ENCODE data around the gene CFAP73.
"Not testable (repeated sequence)": the region's sequence is repeated elsewhere in the genome, so short reads cannot be mapped to it uniquely, and the experiment has no call there.

The CFAP73 gene

GRCh38 chr12:113149361-113150150, at the start of gene CFAP73:
TSS of gene CFAP73 (plus strand) at chr12:113149724. CDS start at chr12:113149858, 134 bp downstream.
- DNase-seq (ENCODE audit: low read depth), result no peak

GRCh38 chr12:113099764-113100163, 49.8 kb upstream of the CFAP73 start:
- DNase-seq (ENCODE audit: low read depth), result no peak

- no peak for DNase-seq (ENCODE audit: low read depth)
Measured at GRCh38 chr12:113101751-113102150, 47.8 kb upstream of the CFAP73 start.

- DNase-seq (ENCODE audit: low read depth), result no peak
Measured at GRCh38 chr12:113102811-113103210, 46.7 kb upstream of the CFAP73 start.

DNA sequence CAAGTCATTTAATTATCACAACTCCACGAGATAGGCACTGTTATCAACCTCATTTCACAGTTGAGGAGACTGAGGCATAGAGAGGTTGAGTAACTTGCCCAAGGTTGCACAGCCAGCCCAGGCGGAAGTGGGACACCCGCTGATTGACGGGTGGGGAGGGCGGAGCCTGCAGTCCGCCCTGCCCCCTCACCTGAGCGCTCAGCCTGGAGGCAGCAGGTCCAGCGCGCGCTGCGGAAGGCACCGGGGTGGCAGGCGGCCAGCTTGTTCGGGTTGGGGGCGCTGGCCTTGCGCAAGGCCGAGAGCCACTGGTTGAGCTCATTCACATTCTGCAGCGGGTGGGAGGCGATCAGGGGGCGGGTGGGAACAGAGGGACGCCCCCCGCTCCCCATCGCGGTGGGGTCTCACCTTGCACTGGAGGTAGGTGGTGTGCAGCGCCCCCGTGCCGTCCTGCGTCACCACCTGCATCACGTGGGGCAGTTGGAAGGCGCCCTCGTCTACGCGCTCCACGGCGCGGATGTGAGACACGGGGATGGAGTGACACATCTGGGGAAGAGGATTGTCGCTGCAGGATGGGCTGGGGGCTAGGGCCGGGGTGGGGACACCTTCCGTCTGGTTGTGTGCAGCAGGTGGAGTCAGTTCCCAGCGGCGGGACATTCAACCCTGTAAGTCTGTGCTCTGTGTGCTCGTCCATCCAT, 45.6 kb upstream of the CFAP73 start:
- peak; percentile 71 for DNase-seq (ENCODE audit: low read depth)

- no peak for DNase-seq (ENCODE audit: low read depth)
Measured at GRCh38 chr12:113104953-113105510, 44.5 kb upstream of the CFAP73 start.

DNA sequence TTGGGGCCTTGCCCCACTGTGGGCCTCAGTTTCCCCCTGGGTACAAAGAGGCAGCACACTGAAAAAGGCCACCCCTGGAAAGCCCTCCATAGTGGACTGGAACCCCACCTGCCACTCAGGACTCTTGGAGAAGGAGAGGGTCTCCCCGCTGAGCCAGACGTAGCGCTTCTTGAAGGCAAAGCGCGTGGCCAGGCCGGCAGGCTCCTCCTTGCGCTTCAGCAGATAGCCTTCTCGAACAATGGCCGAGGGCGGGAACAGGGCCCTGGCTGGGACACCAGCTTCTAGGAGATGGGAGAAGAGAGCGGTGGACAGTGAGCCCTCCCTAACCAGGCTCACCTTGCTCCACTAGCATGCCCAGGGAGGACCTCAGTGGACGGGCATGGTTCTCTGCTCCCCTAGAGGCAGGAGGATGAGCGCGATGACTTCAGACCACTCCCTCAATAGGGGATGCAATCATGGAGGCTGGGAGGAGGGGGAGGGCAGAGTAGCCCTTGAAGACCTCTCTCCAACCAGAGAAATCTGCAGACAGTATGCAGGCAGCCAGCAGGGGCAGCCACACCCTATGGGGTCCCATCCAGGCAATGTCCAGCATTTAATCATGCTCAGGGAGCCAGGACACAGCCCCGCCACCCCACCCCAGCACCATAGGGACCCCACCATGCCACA, 43.8 kb upstream of the CFAP73 start:
- DNase-seq (ENCODE audit: low read depth), result no peak

DNA sequence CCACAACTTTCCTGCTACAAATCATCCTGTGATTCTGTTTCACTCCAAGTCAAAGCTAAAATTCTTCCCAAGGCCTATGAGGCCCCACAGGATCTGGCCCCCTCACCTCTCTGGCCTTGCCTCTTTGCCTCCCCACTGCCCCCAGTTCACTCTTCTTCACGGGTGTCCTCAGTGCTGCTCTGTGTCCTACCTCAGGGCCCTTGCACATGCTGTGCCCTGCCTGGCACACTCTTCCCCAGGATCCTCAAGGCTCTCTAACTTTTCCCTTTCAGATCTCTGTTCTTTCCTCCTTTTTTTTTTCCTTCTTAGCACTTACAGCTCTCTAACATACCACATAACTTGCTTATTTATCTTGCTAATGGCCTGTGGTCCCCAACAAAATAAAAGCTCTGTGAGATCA, 43.2 kb upstream of the CFAP73 start:
- DNase-seq (ENCODE audit: low read depth), result no peak

DNA sequence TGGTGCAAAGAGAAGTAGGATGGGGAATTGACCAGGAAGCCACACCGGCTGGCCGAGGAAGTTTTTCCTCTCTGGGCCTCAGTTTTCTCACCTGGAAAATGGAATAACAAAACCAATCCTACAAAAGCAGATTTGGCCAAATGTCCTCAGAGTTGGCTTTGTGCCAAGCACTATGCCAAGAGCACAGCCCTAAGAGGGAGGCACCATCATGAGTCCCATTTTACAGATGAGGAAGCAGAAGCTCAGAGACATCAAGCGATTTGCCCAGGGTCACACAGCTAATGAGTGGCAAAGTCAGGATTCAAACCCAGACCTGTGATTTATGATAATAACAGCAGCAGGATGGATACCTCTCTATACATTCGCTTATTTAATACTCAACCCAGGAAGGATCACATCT, 41.2 kb upstream of the CFAP73 start:
- DNase-seq (ENCODE audit: low read depth), result no peak

DNA sequence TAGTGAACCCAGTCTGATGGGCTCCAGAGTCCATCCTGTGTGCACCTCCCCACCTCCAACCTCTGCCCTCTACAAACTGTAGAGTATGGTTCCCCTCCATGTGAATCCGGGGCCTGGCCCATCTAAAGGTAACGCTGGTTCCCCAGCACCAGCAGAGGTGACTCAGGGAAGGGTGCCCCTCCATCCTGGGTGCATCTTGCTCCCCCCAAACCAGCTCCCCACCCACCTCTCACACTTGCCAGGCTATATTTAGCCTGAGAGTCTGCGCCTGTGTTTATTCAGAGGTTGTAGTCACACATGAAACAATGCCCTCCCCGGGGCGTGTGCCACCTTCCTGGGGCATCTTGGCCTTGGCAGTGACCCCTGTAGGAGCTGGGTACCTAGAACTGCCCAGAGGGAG, 40.2 kb upstream of the CFAP73 start:
- no peak for DNase-seq (ENCODE audit: low read depth)

GRCh38 chr12:113109872-113110599, 39.5 kb upstream of the CFAP73 start:
- no peak for DNase-seq (ENCODE audit: low read depth)

GRCh38 chr12:113111247-113111646, 38.3 kb upstream of the CFAP73 start:
- no peak for DNase-seq (ENCODE audit: low read depth)

- DNase-seq (ENCODE audit: low read depth), result no peak
Measured at GRCh38 chr12:113112043-113112899, 37.3 kb upstream of the CFAP73 start.

- DNase-seq (ENCODE audit: low read depth), result no peak
Measured at GRCh38 chr12:113113397-113113796, 36.1 kb upstream of the CFAP73 start.

- DNase-seq (ENCODE audit: low read depth), result no peak
Measured at GRCh38 chr12:113114447-113115178, 34.9 kb upstream of the CFAP73 start.

GRCh38 chr12:113115455-113116126, 33.9 kb upstream of the CFAP73 start:
- no peak for DNase-seq (ENCODE audit: low read depth)

GRCh38 chr12:113116875-113117274, 32.6 kb upstream of the CFAP73 start:
- no peak for DNase-seq (ENCODE audit: low read depth)

- not testable (repeated sequence) for DNase-seq (ENCODE audit: low read depth)
Measured at GRCh38 chr12:113117684-113118083, 31.8 kb upstream of the CFAP73 start.

GRCh38 chr12:113118142-113118541, 31.4 kb upstream of the CFAP73 start:
- DNase-seq (ENCODE audit: low read depth), result no peak
